IMR-90 (cell line): ENCODE results near the gene ELMO1. TPM values are rescaled to one million over a fixed set of nuclear protein-coding genes. Genes with fewer than 3 reads are reported as not detected.

Source experiments
- ATAC-seq: fragments of 200-7000 bp; cut with Tn5 transposase; 2 replicates; pipeline ENCODE4 v1.9.1; 2020; ENCODE audit warnings: low read depth, mild to moderate bottlenecking, moderate library complexity
- BruUV-seq: library from RNA; stranded (reverse); fragments of 400-500 nt; replicated peaks from 2 replicates; lab custom pipeline; 2021; lab: Mats Ljungman, UMichigan
- CTCF ChIA-PET: fragments of 300-600 bp; formaldehyde crosslinking; extraction: SDS; loops from one replicate; lab custom pipeline; 2021; ENCODE audit warnings: antibody characterized with exemption; lab: Yijun Ruan, JAX
- POLR2A ChIA-PET: fragments of 300-600 bp; sonication (Branson Sonifier 250); formaldehyde crosslinking; loops from one replicate; lab custom pipeline; 2022; ENCODE audit warnings: antibody characterized with exemption; ENCODE audit not compliant: unreplicated experiment; lab: Charles Lee
- DNase-seq: peaks from one replicate; pipeline ENCODE4 v3.0.0; 2013
- H2AFZ ChIP-seq: replicated peaks from 2 replicates; pipeline ENCODE3; 2013; ENCODE audit warnings: low read length, mild to moderate bottlenecking; ENCODE audit not compliant: poor library complexity
- H2AK5ac ChIP-seq: 2 replicates; pipeline ENCODE4 v1.6.1; 2013; ENCODE audit warnings: low read depth, low read length, inconsistent platforms
- H2AK9ac ChIP-seq: replicated peaks from 2 replicates; pipeline ENCODE3; 2013; ENCODE audit warnings: mild to moderate bottlenecking, low read depth, low read length, moderate library complexity; ENCODE audit not compliant: poor library complexity
- H2BK120ac ChIP-seq: 2 replicates; pipeline ENCODE4 v1.6.1; 2013; ENCODE audit warnings: low read depth, low read length, inconsistent platforms
- H2BK15ac ChIP-seq: 3 replicates; pipeline ENCODE4 v1.6.1; 2013; ENCODE audit warnings: low read depth, low read length, inconsistent platforms
- H2BK20ac ChIP-seq: 2 replicates; pipeline ENCODE4 v1.6.1; 2013; ENCODE audit warnings: low read depth, mild to moderate bottlenecking, inconsistent platforms, low read length, moderate library complexity
- H2BK5ac ChIP-seq: 2 replicates; pipeline ENCODE4 v1.6.1; 2013; ENCODE audit warnings: mild to moderate bottlenecking, low read depth, low read length, inconsistent platforms; ENCODE audit not compliant: poor library complexity, severe bottlenecking
- H3K14ac ChIP-seq: replicated peaks from 2 replicates; pipeline ENCODE4 v1.6.1; 2013; ENCODE audit warnings: low read depth, low read length, inconsistent platforms
- H3K18ac ChIP-seq: 2 replicates; pipeline ENCODE4 v1.6.1; 2013; ENCODE audit warnings: low read depth, low read length, control low read depth
- H3K23ac ChIP-seq: 2 replicates; pipeline ENCODE4 v1.6.1; 2013; ENCODE audit warnings: low read depth, low read length, inconsistent platforms
- H3K27ac ChIP-seq: 2 replicates; pipeline ENCODE4 v1.5.1; 2013; ENCODE audit warnings: mild to moderate bottlenecking, control low read depth, low read length; ENCODE audit not compliant: insufficient read depth
- H3K27me3 ChIP-seq: 2 replicates; pipeline ENCODE4 v1.6.1; 2013; ENCODE audit warnings: low read length; ENCODE audit not compliant: control insufficient read depth, insufficient read depth
- H3K36me3 ChIP-seq: 2 replicates; pipeline ENCODE4 v1.6.1; 2013; ENCODE audit warnings: low read length, mixed read lengths; ENCODE audit not compliant: control insufficient read depth, insufficient read depth
- H3K4ac ChIP-seq: 2 replicates; pipeline ENCODE4 v1.6.1; 2013; ENCODE audit warnings: low read depth, low read length, inconsistent platforms
- H3K4me1 ChIP-seq: 2 replicates; pipeline ENCODE4 v1.6.1; 2013; ENCODE audit warnings: low read length, mixed read lengths; ENCODE audit not compliant: control insufficient read depth, insufficient read depth
- H3K4me2 ChIP-seq: 2 replicates; pipeline ENCODE4 v1.6.1; 2013; ENCODE audit warnings: low read depth, mild to moderate bottlenecking, control low read depth, low read length, moderate library complexity
- H3K4me3 ChIP-seq: 2 replicates; pipeline ENCODE4 v1.5.1; 2013; ENCODE audit warnings: low read depth, mild to moderate bottlenecking, control low read depth, low read length, moderate library complexity; ENCODE audit not compliant: insufficient read depth
- H3K56ac ChIP-seq: 2 replicates; pipeline ENCODE4 v1.6.1; 2013; ENCODE audit warnings: low read length, inconsistent platforms; ENCODE audit not compliant: insufficient read depth; ENCODE audit errors: extremely low read depth
- H3K79me1 ChIP-seq, 2 experiments: 2 replicates each; pipeline ENCODE4 v1.6.1; 2013; ENCODE audit warnings: low read length in 2 of 2, inconsistent platforms in 1 of 2, low read depth in 1 of 2
- H3K9ac ChIP-seq: 2 replicates; pipeline ENCODE4 v1.6.1; 2013; ENCODE audit warnings: low read depth, low read length, control low read depth
- H3K9me1 ChIP-seq: 2 replicates; pipeline ENCODE4 v1.6.1; 2013; ENCODE audit warnings: low read length, inconsistent platforms; ENCODE audit not compliant: insufficient read depth
- H3K9me3 ChIP-seq: 2 replicates; pipeline ENCODE4 v1.6.1; 2013; ENCODE audit warnings: low read length; ENCODE audit not compliant: control insufficient read depth, insufficient read depth
- H4K20me1 ChIP-seq: 2 replicates; pipeline ENCODE4 v1.6.1; 2013; ENCODE audit warnings: low read length, inconsistent platforms; ENCODE audit not compliant: insufficient read depth
- H4K5ac ChIP-seq: 2 replicates; pipeline ENCODE4 v1.6.1; 2013; ENCODE audit warnings: mild to moderate bottlenecking, low read depth, low read length, control low read depth
- H4K8ac ChIP-seq, 2 experiments: 2 replicates each; pipeline ENCODE4 v1.6.1; 2013; ENCODE audit warnings: low read depth in 2 of 2, low read length in 2 of 2, control low read depth in 1 of 2, inconsistent platforms in 1 of 2
- H4K91ac ChIP-seq: 2 replicates; pipeline ENCODE4 v1.6.1; 2013; ENCODE audit warnings: low read depth, low read length, inconsistent platforms; ENCODE audit not compliant: insufficient read depth
- BHLHE40 ChIP-seq: fragments of 150-350 bp; IDR thresholded peaks from 2 replicates; pipeline ENCODE4 v1.6.1; 2016; ENCODE audit warnings: mild to moderate bottlenecking, low read depth, low read length
- CEBPB ChIP-seq: IDR thresholded peaks from 2 replicates; pipeline ENCODE4 v1.6.1; 2012; ENCODE audit warnings: low read depth, low read length, improper control_type of control experiment
- CHD1 ChIP-seq: IDR thresholded peaks from 2 replicates; pipeline ENCODE4 v1.6.1; 2012; ENCODE audit warnings: low read depth, low read length, improper control_type of control experiment
- MAFK ChIP-seq: IDR thresholded peaks from 2 replicates; pipeline ENCODE4 v1.6.1; 2012; ENCODE audit warnings: low read depth, low read length, improper control_type of control experiment
- NFE2L2 ChIP-seq: fragments of 150-350 bp; IDR thresholded peaks from 2 replicates; pipeline ENCODE4 v1.6.1; 2016; ENCODE audit warnings: low read depth, mild to moderate bottlenecking, low read length
- RAD21 ChIP-seq: IDR thresholded peaks from 2 replicates; pipeline ENCODE4 v1.6.1; 2012; ENCODE audit warnings: low read length, improper control_type of control experiment
- RCOR1 ChIP-seq: IDR thresholded peaks from 2 replicates; pipeline ENCODE4 v1.6.1; 2012; ENCODE audit warnings: mild to moderate bottlenecking, low read length, improper control_type of control experiment; ENCODE audit not compliant: insufficient replicate concordance
- WGBS, 2 experiments: methylation state at CpG; one replicate each; pipeline versions ENCODE4 v1.1.5 to v1.1.7; 2013; ENCODE audit warnings: missing lambda C conversion rate in 2 of 2; ENCODE audit not compliant: insufficient read length in 1 of 2; ENCODE audit errors: extremely low coverage in 2 of 2; 5-methylcytosine and 5-hydroxymethylcytosine counted together
- dilution Hi-C: fragments of 300-500 bp; cut with HindIII; formaldehyde crosslinking; loops from one replicate; pipeline ENCODE4 v1.14.3; 2018; ENCODE audit warnings: low sequenced_read_pairs; ENCODE audit not compliant: unreplicated experiment
- in situ Hi-C: fragments of 300-500 bp; cut with MboI; formaldehyde crosslinking; loops from 3 replicates; pipeline ENCODE4 v1.14.3; 2019; ENCODE audit warnings: low sequenced_read_pairs, inconsistent platforms, mixed read lengths
- intact Hi-C: fragments of 100-400 bp; cut with micrococcal nuclease; formaldehyde crosslinking; loops from 2 replicates; pipeline ENCODE4 v1.10.0; 2022
- polyA plus RNA-seq, 3 experiments: library from polyadenylated mRNA; depleted of rRNA; stranded (reverse); fragments of >200 nt; gene quantifications; 2 replicates each; pipeline ENCODE4 v1.2.3, GENCODE V29; 2012; ENCODE audit warnings: low replicate concordance in 1 of 3
- total RNA-seq: library from RNA; depleted of rRNA; stranded (reverse); fragments of >200 nt; gene quantifications from 2 replicates; pipeline ENCODE4 v1.2.3, GENCODE V29; 2012

Gene ELMO1
- total and polyA plus RNA-seq, 2 of the 4 experiments (the other 2 are of a cell fraction): 0.03 TPM; not detected in 1

- H2BK5ac ChIP-seq: no peak overlapping the region
- H3K23ac ChIP-seq: no peak overlapping the region
- no peaks in the 10 kb centered on the region for H3K27me3 ChIP-seq
- H4K8ac ChIP-seq: no peak overlapping the region
- no peak overlapping the region for H4K91ac ChIP-seq
- H2BK15ac ChIP-seq: no peak overlapping the region
- H3K4me2 ChIP-seq: no peak overlapping the region
- no peak overlapping the region for H3K9ac ChIP-seq
- ChIA-PET CTCF (no interaction called here), POLR2A (no interaction called here)
- ATAC-seq (no peak), DNase-seq (no peak)
- no peak overlapping the region for H3K56ac ChIP-seq
- H3K36me3 ChIP-seq: no peaks in the 10 kb centered on the region
- no peak overlapping the region for H3K27ac ChIP-seq
- H2AK5ac ChIP-seq: no peak overlapping the region
- no peaks in the 10 kb centered on the region for H3K9me1 ChIP-seq
- in situ Hi-C loops (no loop called here), intact Hi-C loops (no loop called here), dilution Hi-C loops (no loop called here)
- TF ChIP-seq MAFK (no peak), CHD1 (no peak), BHLHE40 (no peak), NFE2L2 (no peak), RCOR1 (no peak), CEBPB (no peak), RAD21 (no peak)
- no peaks in the 10 kb centered on the region for H3K4me1 ChIP-seq
- no peak overlapping the region for H3K4ac ChIP-seq
- no TSS peak for BruUV-seq
- 64% methylated on average over 2 of the region's 10 CpGs; no CpG with 5 or more reads in 1 of the 2 experiments for WGBS, 2 experiments
- no peak overlapping the region for H2AFZ ChIP-seq
- H4K5ac ChIP-seq: no peak overlapping the region
- H4K20me1 ChIP-seq: no peaks in the 10 kb centered on the region
- no peak overlapping the region for H2BK20ac ChIP-seq
- no peak overlapping the region for H3K18ac ChIP-seq
- no peak overlapping the region for H2BK120ac ChIP-seq
- H3K4me3 ChIP-seq: no peak overlapping the region
- no peak overlapping the region for H3K14ac ChIP-seq
- peaks cover 19% of the 10 kb centered on the region; the same call in 1 of the 2 replicates for H3K9me3 ChIP-seq
- H2AK9ac ChIP-seq: no peak overlapping the region
- no peaks in the 10 kb centered on the region for H3K79me1 ChIP-seq
These were observed 56.6 kb downstream of the ELMO1 start for GRCh38 chr7:37391791-37392672.
